Cardiac fibroblast (primary cell): ENCODE results near the gene CFAP54.

Experiments
- DNase-seq, 2 donors: peaks; one replicate each; pipeline versions ENCODE4 v3.0.0 to v3.0.0-alpha.2; 2010; ENCODE audit warnings: low read depth in 2 of 2
- H3K4me3 ChIP-seq, 2 donors: replicated peaks in 1 of 2; 1 replicate in 1 of 2; 2 replicates in 1 of 2; pipeline ENCODE4 v1.5.1; 2011; ENCODE audit warnings: low read depth in 2 of 2, low read length in 2 of 2, mild to moderate bottlenecking in 2 of 2, moderate library complexity in 1 of 2
- TF ChIP-seq, protein P1 (sequence below): IDR thresholded peaks from one replicate; pipeline ENCODE4 v1.5.1; 2011; ENCODE audit warnings: low read depth, mild to moderate bottlenecking, low read length, inconsistent platforms

The CFAP54 gene, protein sequence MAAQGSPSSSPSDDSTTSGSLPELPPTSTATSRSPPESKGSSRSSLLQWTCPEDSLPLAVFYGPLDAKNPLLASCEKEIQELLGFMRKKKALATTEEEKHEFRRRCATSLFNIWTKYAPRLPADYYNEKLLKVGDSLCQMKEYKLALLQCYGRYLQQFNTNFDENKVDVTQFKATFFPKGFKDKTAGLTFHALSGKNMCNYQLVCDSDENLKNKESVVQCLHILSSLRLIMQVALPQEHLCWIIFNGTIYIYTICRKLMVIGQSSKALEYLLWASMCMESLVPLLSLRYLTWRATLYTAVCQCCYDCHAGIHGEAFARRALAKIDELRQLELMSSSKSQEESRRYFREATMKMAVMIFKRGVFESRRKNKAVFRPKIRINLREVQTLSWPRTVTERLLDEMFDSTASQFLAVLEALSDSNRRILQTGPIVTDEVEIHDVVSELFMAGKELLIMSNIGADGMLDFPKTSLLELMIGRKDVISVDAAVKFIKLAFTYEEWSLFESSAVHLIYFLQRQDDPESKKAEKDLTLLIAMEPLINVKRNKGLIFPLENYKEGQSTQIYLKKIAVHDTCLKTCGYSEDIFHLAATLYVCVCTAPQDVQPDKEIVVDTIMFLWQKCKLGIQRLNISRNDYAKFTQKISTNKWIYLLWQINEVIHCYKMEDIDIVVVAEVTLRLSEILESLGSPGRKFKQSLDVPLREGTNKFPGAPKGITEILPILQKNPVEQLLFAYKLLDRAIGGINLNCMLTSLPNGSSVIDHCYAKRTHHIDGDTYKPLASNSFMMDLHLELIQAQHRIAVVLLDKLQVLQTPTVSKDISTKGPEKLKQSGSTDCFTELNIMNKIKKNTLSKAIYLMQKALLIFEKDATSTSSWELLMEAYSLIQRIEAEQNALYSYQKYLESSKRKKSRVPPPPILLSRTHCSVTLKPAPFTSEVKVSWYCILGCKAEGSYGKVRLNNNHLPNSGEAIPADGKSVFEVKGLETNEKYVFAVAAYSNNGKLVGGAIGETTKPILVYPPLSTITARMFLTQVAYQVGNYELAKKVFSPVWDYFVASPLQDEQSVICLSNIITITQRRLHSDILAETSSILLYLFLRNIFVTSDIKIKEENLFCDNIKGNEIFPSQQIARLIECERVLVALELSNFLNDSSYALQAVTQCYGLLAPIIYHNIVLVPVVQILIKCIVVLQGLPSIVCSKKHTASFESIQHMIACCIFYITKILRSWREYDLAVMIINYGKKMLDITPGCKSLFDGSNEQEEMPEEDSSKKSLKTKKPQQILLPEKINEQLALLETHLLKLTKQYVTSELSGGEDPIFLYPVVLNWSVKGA (N-terminal part only)

DNA sequence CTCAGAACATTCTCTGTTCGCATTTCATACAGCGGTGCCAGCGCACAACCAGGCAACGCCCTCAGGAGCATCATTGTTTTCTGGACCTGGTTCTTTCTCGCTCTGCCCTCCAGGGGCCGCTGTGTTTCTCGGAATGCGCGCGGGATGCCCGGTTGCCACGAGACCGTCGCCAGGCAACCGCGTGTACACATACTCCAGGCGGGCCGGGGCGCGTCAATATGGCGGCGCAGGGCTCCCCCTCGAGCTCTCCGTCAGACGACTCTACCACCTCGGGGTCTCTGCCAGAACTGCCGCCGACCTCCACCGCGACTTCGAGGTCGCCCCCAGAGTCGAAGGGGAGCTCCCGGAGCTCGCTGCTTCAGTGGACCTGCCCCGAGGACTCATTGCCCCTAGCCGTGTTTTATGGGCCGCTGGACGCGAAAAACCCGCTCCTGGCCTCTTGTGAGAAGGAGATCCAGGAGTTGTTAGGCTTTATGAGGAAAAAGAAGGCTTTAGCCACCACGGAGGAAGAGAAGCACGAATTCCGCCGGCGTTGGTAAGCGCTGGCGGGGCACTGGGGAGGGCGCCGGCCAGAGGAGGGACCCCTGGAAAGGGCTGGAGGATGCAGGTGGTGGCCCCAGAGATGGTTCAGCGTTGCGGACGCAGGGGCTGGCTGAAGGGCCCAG is at the start of gene CFAP54:
TSS of gene CFAP54 (plus strand) at position 186 of the 665 bp plus-strand sequence. CDS start at position 219, 33 bp downstream.
- TF ChIP-seq, protein P1, sequence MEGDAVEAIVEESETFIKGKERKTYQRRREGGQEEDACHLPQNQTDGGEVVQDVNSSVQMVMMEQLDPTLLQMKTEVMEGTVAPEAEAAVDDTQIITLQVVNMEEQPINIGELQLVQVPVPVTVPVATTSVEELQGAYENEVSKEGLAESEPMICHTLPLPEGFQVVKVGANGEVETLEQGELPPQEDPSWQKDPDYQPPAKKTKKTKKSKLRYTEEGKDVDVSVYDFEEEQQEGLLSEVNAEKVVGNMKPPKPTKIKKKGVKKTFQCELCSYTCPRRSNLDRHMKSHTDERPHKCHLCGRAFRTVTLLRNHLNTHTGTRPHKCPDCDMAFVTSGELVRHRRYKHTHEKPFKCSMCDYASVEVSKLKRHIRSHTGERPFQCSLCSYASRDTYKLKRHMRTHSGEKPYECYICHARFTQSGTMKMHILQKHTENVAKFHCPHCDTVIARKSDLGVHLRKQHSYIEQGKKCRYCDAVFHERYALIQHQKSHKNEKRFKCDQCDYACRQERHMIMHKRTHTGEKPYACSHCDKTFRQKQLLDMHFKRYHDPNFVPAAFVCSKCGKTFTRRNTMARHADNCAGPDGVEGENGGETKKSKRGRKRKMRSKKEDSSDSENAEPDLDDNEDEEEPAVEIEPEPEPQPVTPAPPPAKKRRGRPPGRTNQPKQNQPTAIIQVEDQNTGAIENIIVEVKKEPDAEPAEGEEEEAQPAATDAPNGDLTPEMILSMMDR = peak; percentile 82
- peak; percentile 96 to 97 for DNase-seq
- H3K4me3 ChIP-seq = peak within 1 kb of the TSS; percentile 68 to 72

DNA sequence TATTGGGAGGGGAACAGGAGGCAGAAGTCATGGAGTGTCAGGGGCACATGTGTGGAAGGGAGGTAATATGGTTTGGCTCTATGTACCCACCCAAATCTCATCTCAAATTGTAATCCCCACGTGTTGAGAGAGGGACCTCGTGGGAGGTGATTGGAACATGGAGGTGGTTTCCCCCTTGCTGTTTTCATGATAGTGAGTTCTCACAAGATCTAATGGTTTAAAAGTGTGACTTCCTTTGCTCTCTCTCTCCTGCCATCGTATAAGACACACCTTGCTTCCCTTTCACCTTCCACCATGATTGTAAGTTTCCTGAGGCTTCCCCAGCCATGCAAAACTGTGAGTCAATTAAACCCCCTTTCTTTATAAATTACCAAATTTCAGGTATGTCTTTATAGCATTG is 47.6 kb upstream of the CFAP54 start:
- TF ChIP-seq, protein P1 = no peak
- no peak for DNase-seq

DNA sequence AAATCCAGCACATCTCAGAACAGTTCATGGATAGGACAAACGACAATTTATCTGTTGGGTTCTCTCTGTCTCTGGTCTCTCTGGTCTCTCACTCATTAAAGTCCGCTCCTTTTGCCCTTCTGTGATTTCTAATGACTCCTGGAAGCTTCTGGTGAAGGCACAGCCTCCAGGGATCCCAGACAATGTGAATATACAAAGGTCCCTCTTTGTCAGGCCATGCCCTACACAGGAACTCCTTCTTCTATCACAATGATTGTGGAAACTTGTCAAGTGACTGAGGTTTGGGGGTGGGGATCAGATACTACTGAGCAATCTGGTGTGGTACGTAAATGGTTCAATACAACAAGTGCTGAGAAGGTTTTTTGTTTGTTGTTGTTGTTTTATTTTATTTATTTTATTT is 46.5 kb upstream of the CFAP54 start:
- TF ChIP-seq, protein P1 = no peak
- DNase-seq = no peak
- H3K4me3 ChIP-seq = no peak overlapping the region

More for the DNA sequence above, 47.6 kb upstream of the CFAP54 start:
- no peak overlapping the region for H3K4me3 ChIP-seq

DNA sequence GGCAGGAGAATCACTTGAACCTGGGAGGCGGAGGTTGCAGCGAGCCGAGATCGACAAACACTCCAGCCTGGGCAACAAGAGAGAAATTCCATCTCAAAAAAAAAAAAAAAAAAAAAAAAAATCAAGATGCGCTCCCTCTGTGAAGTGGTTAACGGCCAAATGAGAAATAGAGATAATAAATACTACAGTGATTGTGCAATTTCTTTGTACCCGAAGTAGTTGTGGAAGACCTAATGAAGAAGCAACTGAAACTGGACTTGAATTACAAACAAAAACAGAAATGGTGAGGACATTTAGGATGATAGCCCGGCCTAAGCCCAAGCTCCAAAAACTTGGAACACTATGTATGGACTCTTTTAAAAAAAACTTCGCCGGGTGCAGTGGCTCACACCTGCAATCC is 45.0 kb upstream of the CFAP54 start:
- DNase-seq = no peak
- TF ChIP-seq, protein P1 = no peak
- H3K4me3 ChIP-seq = no peak overlapping the region

DNA sequence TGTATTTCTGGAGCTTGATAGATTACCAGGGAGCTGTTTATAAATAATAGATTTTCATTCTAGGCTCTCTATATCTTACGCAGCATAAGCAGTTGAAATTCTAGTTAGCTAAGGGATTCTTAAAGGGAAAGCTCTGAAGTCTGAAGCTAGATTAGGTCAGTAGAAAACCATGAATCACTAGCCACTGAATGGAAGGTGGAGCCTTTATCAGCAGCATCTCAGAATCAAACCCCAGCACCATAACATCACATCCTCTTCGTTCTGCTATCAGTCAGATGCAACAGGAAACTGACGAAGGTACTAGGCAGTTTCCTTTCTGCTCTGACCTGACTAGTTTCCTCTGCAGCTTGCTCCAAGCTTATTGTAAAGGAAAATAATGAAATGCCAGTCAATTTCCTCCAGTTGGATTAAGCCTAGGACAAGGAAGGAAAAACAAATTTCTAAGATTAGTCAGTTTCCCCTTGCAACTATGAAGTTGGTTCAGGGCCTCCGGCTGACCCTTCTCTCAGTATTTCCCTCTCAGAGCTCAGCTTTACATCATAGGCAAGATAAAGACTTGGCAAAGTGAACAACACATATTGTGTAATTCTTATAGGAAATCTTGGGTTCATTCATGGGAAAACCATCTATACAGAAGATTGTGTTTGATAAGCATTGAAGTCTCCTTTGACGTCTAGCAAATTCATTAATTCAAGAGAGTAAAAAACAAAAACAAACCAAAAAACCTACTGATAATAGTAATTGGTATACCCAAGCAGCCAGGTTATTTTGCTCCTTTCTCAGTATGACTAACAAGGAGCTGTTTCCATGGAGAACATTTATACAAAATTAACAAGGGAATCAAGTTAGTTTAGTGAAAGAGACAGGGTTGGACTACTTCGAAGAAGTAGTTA is 43.4 kb upstream of the CFAP54 start:
- DNase-seq = peak; percentile 98 to 99
- peak overlapping the region in 1 of 2 donors; percentile 30 for H3K4me3 ChIP-seq
- TF ChIP-seq, protein P1 = no peak
